H1 (cell line): ENCODE results near the gene NTN4. TPM values are rescaled to one million over a fixed set of nuclear protein-coding genes. Genes with fewer than 3 reads are reported as not detected.

Experiments
- CTCF ChIA-PET: fragments of 300-600 bp; sonication (Branson Sonifier 250); formaldehyde crosslinking; loops from one replicate; lab custom pipeline; 2021; ENCODE audit not compliant: partially characterized antibody; lab: Charles Lee
- POLR2A ChIA-PET: fragments of 300-600 bp; sonication (Branson Sonifier 250); formaldehyde crosslinking; loops from one replicate; lab custom pipeline; 2021; ENCODE audit warnings: inconsistent platforms; ENCODE audit not compliant: partially characterized antibody; lab: Charles Lee
- DNase-seq, 2 experiments: peaks; one replicate each; pipeline versions ENCODE4 v3.0.0 to v3.0.0-alpha.2; 2010 to 2022; ENCODE audit warnings: low spot score in 2 of 2, low read depth in 1 of 2, mixed read lengths in 1 of 2
- FAIRE-seq: peaks from 2 replicates; lab custom pipeline; 2011; peaks lifted over from hg19 to GRCh38; lab: Jason Lieb, UNC
- H2AFZ ChIP-seq: 2 replicates; pipeline ENCODE4 v1.8.1; 2012; ENCODE audit warnings: low read length, inconsistent platforms
- H2AK5ac ChIP-seq: 2 replicates; pipeline ENCODE4 v1.6.1; 2013; ENCODE audit warnings: low read depth, low read length
- H2BK120ac ChIP-seq: replicated peaks from 2 replicates; pipeline ENCODE3; 2013; ENCODE audit warnings: low read depth, low read length, inconsistent platforms
- H2BK12ac ChIP-seq: 2 replicates; pipeline ENCODE4 v1.6.1; 2013; ENCODE audit warnings: low read depth, low read length
- H2BK15ac ChIP-seq: 2 replicates; pipeline ENCODE4 v1.6.1; 2013; ENCODE audit warnings: low read length
- H2BK20ac ChIP-seq: 2 replicates; pipeline ENCODE4 v1.6.1; 2013; ENCODE audit warnings: low read length
- H2BK5ac ChIP-seq: 2 replicates; pipeline ENCODE4 v1.6.1; 2013; ENCODE audit warnings: low read depth, low read length
- H3K14ac ChIP-seq: 2 replicates; pipeline ENCODE4 v1.6.1; 2013; ENCODE audit warnings: inconsistent platforms; ENCODE audit not compliant: insufficient read length
- H3K18ac ChIP-seq: 2 replicates; pipeline ENCODE4 v1.6.1; 2013; ENCODE audit warnings: low read length; ENCODE audit errors: extremely low read depth
- H3K23ac ChIP-seq: 2 replicates; pipeline ENCODE4 v1.6.1; 2013; ENCODE audit warnings: inconsistent platforms; ENCODE audit not compliant: insufficient read length
- H3K23me2 ChIP-seq: 2 replicates; pipeline ENCODE4 v1.6.1; 2013; ENCODE audit warnings: low read depth, low read length
- H3K27ac ChIP-seq: 2 replicates; pipeline ENCODE4 v1.6.1; 2011; ENCODE audit warnings: low read depth, low read length, inconsistent platforms
- H3K27me3 ChIP-seq, 4 experiments: replicated peaks in 1 of 4; 1 replicate in 1 of 4; 2 replicates in 3 of 4; pipeline versions ENCODE4 v1.6.1 to v1.8.1; 2011 to 2013; ENCODE audit warnings: low read length in 3 of 4, mild to moderate bottlenecking in 3 of 4, inconsistent platforms in 2 of 4, mixed read lengths in 2 of 4, moderate library complexity in 1 of 4; ENCODE audit not compliant: control insufficient read depth in 3 of 4, insufficient read depth in 3 of 4; ENCODE audit errors: extremely low read depth in 1 of 4
- H3K36me3 ChIP-seq, 4 experiments: 2 replicates each; pipeline versions ENCODE4 v1.6.1 to v1.8.1; 2011 to 2013; ENCODE audit warnings: mild to moderate bottlenecking in 4 of 4, low read length in 3 of 4, moderate library complexity in 2 of 4, control low read depth in 1 of 4, inconsistent platforms in 1 of 4; ENCODE audit not compliant: insufficient read depth in 4 of 4, control insufficient read depth in 2 of 4
- H3K4ac ChIP-seq: replicated peaks from 2 replicates; pipeline ENCODE3; 2013; ENCODE audit warnings: low read length, low read depth, mixed read lengths, inconsistent platforms; ENCODE audit not compliant: insufficient read length
- H3K4me1 ChIP-seq, 4 experiments: replicated peaks in 1 of 4; 1 replicate in 1 of 4; 2 replicates in 3 of 4; pipeline versions ENCODE4 v1.6.1 to v1.8.1; 2011 to 2013; ENCODE audit warnings: low read length in 3 of 4, inconsistent platforms in 2 of 4, mixed read lengths in 1 of 4; ENCODE audit not compliant: insufficient read depth in 4 of 4, control insufficient read depth in 3 of 4
- H3K4me2 ChIP-seq, 2 experiments: 2 replicates each; pipeline versions ENCODE4 v1.6.1 to v1.8.1; 2011 to 2013; ENCODE audit warnings: low read depth in 2 of 2, low read length in 2 of 2, control low read depth in 1 of 2, inconsistent platforms in 1 of 2, mild to moderate bottlenecking in 1 of 2; ENCODE audit not compliant: insufficient read depth in 1 of 2
- H3K4me3 ChIP-seq, 4 experiments: fragments of 200-600, 300-600 bp in 1 of 4; sonication (generic), shearing (Covaris generic), sonication (Bioruptor Twin) in 1 of 4; 2 replicates each; pipeline versions ENCODE4 v1.5.1 to v1.8.1; 2011 to 2016; ENCODE audit warnings: low read length in 4 of 4, low read depth in 3 of 4, control low read depth in 2 of 4, inconsistent platforms in 2 of 4, mild to moderate bottlenecking in 2 of 4, mixed read lengths in 1 of 4, moderate library complexity in 1 of 4; ENCODE audit not compliant: insufficient read depth in 2 of 4; ENCODE audit errors: extremely low read depth in 1 of 4
- H3K56ac ChIP-seq: replicated peaks from 2 replicates; pipeline ENCODE3; 2013; ENCODE audit warnings: low read depth, mild to moderate bottlenecking, mixed read lengths, low read length, inconsistent platforms; ENCODE audit not compliant: insufficient read length
- H3K79me1 ChIP-seq: 2 replicates; pipeline ENCODE4 v1.6.1; 2013; ENCODE audit warnings: low read depth, low read length, control low read depth
- H3K79me2 ChIP-seq, 2 experiments: 2 replicates each; pipeline versions ENCODE4 v1.6.1 to v1.8.1; 2012 to 2013; ENCODE audit warnings: low read length in 2 of 2, mild to moderate bottlenecking in 2 of 2, inconsistent platforms in 1 of 2; ENCODE audit not compliant: insufficient read depth in 2 of 2, control insufficient read depth in 1 of 2
- H3K9ac ChIP-seq, 4 experiments: replicated peaks in 1 of 4; 1 replicate in 1 of 4; 2 replicates in 3 of 4; pipeline versions ENCODE4 v1.6.1 to v1.8.1; 2011 to 2013; ENCODE audit warnings: low read depth in 3 of 4, low read length in 3 of 4, control low read depth in 2 of 4, mild to moderate bottlenecking in 2 of 4, moderate library complexity in 2 of 4, inconsistent platforms in 1 of 4; ENCODE audit errors: extremely low read depth in 1 of 4
- H3K9me3 ChIP-seq, 2 experiments: 2 replicates each; pipeline versions ENCODE4 v1.6.1 to v1.8.1; 2012 to 2013; ENCODE audit warnings: mild to moderate bottlenecking in 2 of 2, moderate library complexity in 2 of 2, control low read depth in 1 of 2, inconsistent platforms in 1 of 2, low read depth in 1 of 2, low read length in 1 of 2, mixed read lengths in 1 of 2; ENCODE audit not compliant: insufficient read depth in 2 of 2
- H4K20me1 ChIP-seq, 2 experiments: replicated peaks in 1 of 2; 2 replicates each; pipeline versions ENCODE3 to v1.8.1; 2011 to 2013; ENCODE audit warnings: inconsistent platforms in 2 of 2, low read length in 2 of 2, mild to moderate bottlenecking in 1 of 2; ENCODE audit not compliant: insufficient read depth in 2 of 2, control insufficient read depth in 1 of 2
- H4K5ac ChIP-seq: 2 replicates; pipeline ENCODE4 v1.6.1; 2013; ENCODE audit warnings: low read length, low read depth, mixed read lengths, inconsistent platforms; ENCODE audit not compliant: insufficient read length
- H4K8ac ChIP-seq: 2 replicates; pipeline ENCODE4 v1.8.0; 2013; ENCODE audit warnings: mild to moderate bottlenecking, moderate library complexity, low read length, inconsistent platforms; ENCODE audit not compliant: insufficient read depth; ENCODE audit errors: extremely low read depth
- H4K91ac ChIP-seq: replicated peaks from 2 replicates; pipeline ENCODE3; 2013; ENCODE audit warnings: low read length, mixed read lengths, inconsistent platforms; ENCODE audit not compliant: insufficient read length
- CBX5 ChIP-seq: fragments of 300-800, 300-1000 bp; sonication (generic); IDR thresholded peaks from 2 replicates; pipeline ENCODE4 v1.7.1; 2016; ENCODE audit warnings: antibody characterized with exemption, low read length, low read depth
- CHD1 ChIP-seq: IDR thresholded peaks from 2 replicates; pipeline ENCODE4 v1.6.1; 2012; ENCODE audit warnings: low read depth, low read length, improper control_type of control experiment
- CTBP2 ChIP-seq: IDR thresholded peaks from 2 replicates; pipeline ENCODE4 v1.7.0; 2011; ENCODE audit warnings: borderline replicate concordance, mild to moderate bottlenecking, moderate library complexity, mixed read lengths, low read length; ENCODE audit not compliant: insufficient read depth, insufficient read length
- EZH2 ChIP-seq: fragments of 200-600 bp; sonication (generic); IDR thresholded peaks from 2 replicates; pipeline ENCODE4 v1.7.1; 2012; ENCODE audit warnings: low read depth, mild to moderate bottlenecking, moderate library complexity, low read length, inconsistent platforms; ENCODE audit not compliant: severe bottlenecking
- GABPA ChIP-seq: IDR thresholded peaks from 2 replicates; pipeline ENCODE4 v1.6.1; 2011; ENCODE audit warnings: mild to moderate bottlenecking, low read length, moderate library complexity, borderline replicate concordance; ENCODE audit not compliant: insufficient read depth
- HDAC6 ChIP-seq: IDR thresholded peaks from one replicate; pipeline ENCODE4 v1.7.1; 2012; ENCODE audit warnings: low read depth, mild to moderate bottlenecking, inconsistent platforms, low read length, moderate library complexity
- JUN ChIP-seq: IDR thresholded peaks from 2 replicates; pipeline ENCODE4 v1.6.1; 2011; ENCODE audit warnings: low read depth, mild to moderate bottlenecking, improper control_type of control experiment, low read length
- PHF8 ChIP-seq: fragments of 200-600 bp; sonication (generic); conservative IDR thresholded peaks from 2 replicates; pipeline ENCODE4 v1.7.1; 2012; ENCODE audit warnings: low read depth, mild to moderate bottlenecking, inconsistent platforms, low read length, moderate library complexity
- RAD21 ChIP-seq, 2 experiments: IDR thresholded peaks in 1 of 2; conservative IDR thresholded peaks in 1 of 2; 2 replicates each; pipeline ENCODE4 v1.6.1; 2011; ENCODE audit warnings: low read depth in 2 of 2, low read length in 2 of 2, improper control_type of control experiment in 1 of 2, inconsistent platforms in 1 of 2, mild to moderate bottlenecking in 1 of 2, moderate library complexity in 1 of 2
- SUZ12 ChIP-seq: fragments of 200-600 bp; sonication (generic); IDR thresholded peaks from 2 replicates; pipeline ENCODE4 v1.6.1; 2012; ENCODE audit warnings: mild to moderate bottlenecking, inconsistent platforms, low read length, moderate library complexity, mixed read lengths
- TAF1 ChIP-seq: IDR thresholded peaks from 2 replicates; pipeline ENCODE4 v1.6.1; 2011; ENCODE audit warnings: mild to moderate bottlenecking, low read depth, low read length
- USF2 ChIP-seq: IDR thresholded peaks from 2 replicates; pipeline ENCODE4 v1.6.1; 2011; ENCODE audit warnings: low read length, improper control_type of control experiment
- WGBS, 2 experiments: shearing (Covaris generic) in 1 of 2; methylation state at CpG; one replicate each; pipeline versions ENCODE4 v1.1.6 to v1.1.7; 2013 to 2015; ENCODE audit warnings: low lambda C conversion rate in 2 of 2, mixed read lengths in 2 of 2, inconsistent platforms in 1 of 2, low coverage in 1 of 2, missing lambda C conversion rate in 1 of 2; ENCODE audit not compliant: insufficient replicate concordance in 2 of 2, insufficient coverage in 1 of 2, insufficient read length in 1 of 2; ENCODE audit errors: extremely low coverage in 1 of 2, missing lambda C conversion rate in 1 of 2; 5-methylcytosine and 5-hydroxymethylcytosine counted together
- polyA plus RNA-seq, 7 experiments: library from polyadenylated mRNA; depleted of rRNA in 3 of 7; stranded (reverse) in 5 of 7; unstranded in 2 of 7; fragments of >200 nt in 5 of 7; fragments of 200-250 nt in 2 of 7; gene quantifications; 1 replicate in 5 of 7; 2 replicates in 1 of 7; 4 replicates in 1 of 7; pipeline versions ENCODE4 v1.2.1 to v1.2.3, GENCODE V29; 2011 to 2013; ENCODE audit warnings: missing spikeins in 2 of 7, mixed read lengths in 2 of 7
- total RNA-seq: library from RNA; stranded (reverse); fragmentation: NEBNext Ultra II Directional; extraction: Animal tissue kit (Norgen Biotek cat#: 25700); gene quantifications from 2 replicates; pipeline ENCODE4 v1.2.1, GENCODE V29; 2021

The NTN4 gene
- total and polyA plus RNA-seq, 2 of the 8 experiments (the other 6 are each of a cell fraction or from before 2014, with no cell fraction given), result 0.74 to 1.3 TPM

DNA sequence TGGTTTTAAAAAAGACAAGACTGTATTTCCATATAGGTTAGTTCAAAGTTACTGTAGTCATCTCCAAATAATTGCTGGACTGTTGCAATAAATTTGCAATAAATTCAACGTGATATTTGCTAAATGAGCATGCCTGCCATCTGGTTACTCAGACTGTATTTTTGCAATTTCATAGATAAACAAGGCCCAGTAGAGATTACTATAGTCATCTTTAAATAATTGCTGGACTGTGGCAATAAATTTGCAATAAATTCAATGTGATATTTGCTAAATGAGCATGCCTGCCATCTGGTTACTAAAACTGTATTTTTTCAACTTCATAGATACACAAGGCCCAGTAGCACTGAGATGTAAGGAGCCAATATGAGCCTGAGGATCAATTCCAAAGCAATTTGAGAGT is 5.6 kb downstream of the NTN4 start:
- no peaks in the 10 kb centered on the region for H3K79me2 ChIP-seq
- 86% methylated on average over 1 of the region's 1 CpG; no CpG with 5 or more reads in 1 of the 2 experiments for WGBS, 2 experiments

More for the DNA sequence above, 5.6 kb downstream of the NTN4 start:
- FAIRE-seq, result no peak
- Histone ChIP-seq H4K20me1 (no peaks in the 10 kb centered on the region), H2BK20ac (no peak overlapping the region), H2BK5ac (no peak overlapping the region), H4K8ac (no peak overlapping the region), H3K56ac (no peak overlapping the region), H3K14ac (no peak overlapping the region), H2BK15ac (no peak overlapping the region), H3K9ac (no peak overlapping the region), H3K23ac (no peak overlapping the region), H3K9me3 (no peaks in the 10 kb centered on the region), H3K23me2 (peaks cover 7% of the 10 kb centered on the region; the same call in 1 of the 2 replicates), H3K4me3 (no peak overlapping the region), H4K91ac (no peak overlapping the region), H2BK12ac (no peak overlapping the region), H3K27me3 (peaks cover 11 to 29% (median 18%) of the 10 kb centered on the region in 4 experiments), H3K4me1 (peaks cover 0 to 5% (median 2%) of the 10 kb centered on the region in 4 experiments; a peak in 5 of 7 replicates), H3K27ac (no peak overlapping the region), H2AFZ (no peak overlapping the region), H3K4ac (no peak overlapping the region), H4K5ac (no peak overlapping the region), H3K4me2 (no peak overlapping the region)
- ChIA-PET CTCF (no interaction called here), POLR2A (no interaction called here)
- no peak for DNase-seq
- no peak for TF ChIP-seq GABPA
- TF ChIP-seq TAF1, result no peak
- TF ChIP-seq RAD21 (IDR thresholded peaks at IDR 0.05 in 1 of 2, conservative IDR thresholded peaks at IDR 0.05 in 1 of 2; ENCODE audit: low read depth in 2 of 2, low read length in 2 of 2), result no peak
- no peak for TF ChIP-seq CBX5
- no peak for TF ChIP-seq CTBP2
- no peak for TF ChIP-seq SUZ12
- TF ChIP-seq USF2, result no peak
- no peak for TF ChIP-seq EZH2
- TF ChIP-seq CHD1, result no peak
- TF ChIP-seq JUN, result no peak
- no peak for TF ChIP-seq PHF8
- no peak for TF ChIP-seq HDAC6
- TF ChIP-seq, all 59 proteins: peak for 0
- Histone ChIP-seq H3K18ac (no peak overlapping the region), H3K79me1 (no peaks in the 10 kb centered on the region), H3K36me3 (no peaks in the 10 kb centered on the region), H2AK5ac (no peak overlapping the region), H2BK120ac (no peak overlapping the region)
